Measurements from ENCODE around the gene SSB.
A peak's percentile ranks its signal among the peaks of the same experiment; 100 is the strongest.
"Not testable (repeated sequence)": the region's sequence is repeated elsewhere in the genome, so short reads cannot be mapped to it uniquely, and the experiment has no call there.

Gene SSB

GRCh38 chr2:169757778-169758177, 40.9 kb upstream of the SSB start:
- no peak overlapping the region for H3K4me3 Mint-ChIP-seq
- H3K36me3 Mint-ChIP-seq (ENCODE audit: low read depth), result peaks cover 48% of the 10 kb centered on the region
- H3K27ac Mint-ChIP-seq, result no peak overlapping the region
- peaks cover 18% of the 10 kb centered on the region for H3K9me3 Mint-ChIP-seq
- no peaks in the 10 kb centered on the region for H3K4me1 Mint-ChIP-seq
- no peaks in the 10 kb centered on the region for H3K27me3 Mint-ChIP-seq (ENCODE audit: low read depth)
- TF ChIP-seq CTCF (IDR thresholded peaks at IDR 0.05; ENCODE audit: unreplicated experiment in 3 of 3), result no peak

GRCh38 chr2:169759987-169760386, 38.7 kb upstream of the SSB start:
- Mint-ChIP-seq H3K27me3 (ENCODE audit: low read depth) (no peaks in the 10 kb centered on the region), H3K27ac (no peak overlapping the region), H3K36me3 (ENCODE audit: low read depth) (peaks cover 48% of the 10 kb centered on the region), H3K4me3 (no peak overlapping the region), H3K4me1 (no peaks in the 10 kb centered on the region), H3K9me3 (peaks cover 22% of the 10 kb centered on the region)
- TF ChIP-seq CTCF (IDR thresholded peaks at IDR 0.05; ENCODE audit: unreplicated experiment in 3 of 3), result no peak

GRCh38 chr2:169760798-169761197, 37.9 kb upstream of the SSB start:
- H3K4me1 Mint-ChIP-seq; H3K27ac Mint-ChIP-seq; H3K27me3 Mint-ChIP-seq (ENCODE audit: low read depth); H3K4me3 Mint-ChIP-seq: not testable (repeated sequence)
- H3K36me3 Mint-ChIP-seq (ENCODE audit: low read depth), result peaks cover 40% of the 10 kb centered on the region
- H3K9me3 Mint-ChIP-seq, result peaks cover 22% of the 10 kb centered on the region

GRCh38 chr2:169761251-169761969, 37.3 kb upstream of the SSB start:
- Mint-ChIP-seq H3K4me1 (no peaks in the 10 kb centered on the region), H3K36me3 (ENCODE audit: low read depth) (peaks cover 35% of the 10 kb centered on the region), H3K27me3 (ENCODE audit: low read depth) (no peaks in the 10 kb centered on the region), H3K27ac (peak overlapping the region in 2 of 3 experiments; percentile 76 to 93), H3K4me3 (no peak overlapping the region), H3K9me3 (peaks cover 22% of the 10 kb centered on the region)
- TF ChIP-seq CTCF (IDR thresholded peaks at IDR 0.05; ENCODE audit: unreplicated experiment in 3 of 3), result no peak

GRCh38 chr2:169761970-169762292, 36.7 kb upstream of the SSB start:
- Mint-ChIP-seq H3K4me1 (no peaks in the 10 kb centered on the region), H3K27me3 (ENCODE audit: low read depth) (no peaks in the 10 kb centered on the region), H3K36me3 (ENCODE audit: low read depth) (peaks cover 37% of the 10 kb centered on the region), H3K9me3 (peaks cover 22% of the 10 kb centered on the region), H3K27ac (peak overlapping the region in 2 of 3 experiments; percentile 76 to 93), H3K4me3 (no peak overlapping the region)
- no peak for TF ChIP-seq CTCF (IDR thresholded peaks at IDR 0.05; ENCODE audit: unreplicated experiment in 3 of 3)

- H3K4me3 Mint-ChIP-seq, result no peak overlapping the region
- H3K9me3 Mint-ChIP-seq, result peaks cover 16% of the 10 kb centered on the region
- no peak for TF ChIP-seq CTCF (IDR thresholded peaks at IDR 0.05; ENCODE audit: unreplicated experiment in 3 of 3)
- no peak overlapping the region for H3K27ac Mint-ChIP-seq
- H3K27me3 Mint-ChIP-seq (ENCODE audit: low read depth), result no peaks in the 10 kb centered on the region
- peaks cover 26% of the 10 kb centered on the region for H3K36me3 Mint-ChIP-seq (ENCODE audit: low read depth)
- H3K4me1 Mint-ChIP-seq, result no peaks in the 10 kb centered on the region
Observed at GRCh38 chr2:169765523-169765922, 33.1 kb upstream of the SSB start.

All from nephron (organoid).